K562 (cell line): ENCODE results near the gene LPCAT2. TPM values are rescaled to one million over a fixed set of nuclear protein-coding genes. Genes with fewer than 3 reads are reported as not detected.

Source experiments
- ATAC-seq: fragments of 200-7000 bp; cut with Tn5 transposase; 3 replicates; pipeline ENCODE4 v1.9.1; 2020; ENCODE audit warnings: moderate library complexity
- BruUV-seq: library from RNA; stranded (reverse); fragments of 400-500 nt; replicated peaks from 2 replicates; lab custom pipeline; 2021; lab: Mats Ljungman, UMichigan
- CTCF ChIA-PET: fragments of 300-600 bp; formaldehyde crosslinking; extraction: SDS; loops from one replicate; lab custom pipeline; 2021; ENCODE audit warnings: low intra/inter-chr PET ratio; lab: Yijun Ruan, JAX
- POLR2A ChIA-PET: fragments of 300-600, 350-650 bp; sonication (Branson Sonifier 250); formaldehyde crosslinking; extraction: SDS; loops from one replicate; lab custom pipeline; 2021; ENCODE audit warnings: antibody characterized with exemption, inconsistent platforms; lab: Yijun Ruan, JAX
- DNase-seq, 4 experiments: peaks; one replicate each; pipeline versions ENCODE4 v3.0.0 to v3.0.0-alpha.2; 2011 to 2018; ENCODE audit warnings: low spot score in 3 of 4, mixed read lengths in 3 of 4; ENCODE audit errors: extremely low read depth in 1 of 4
- FAIRE-seq: peaks from 2 replicates; lab custom pipeline; 2011; peaks lifted over from hg19 to GRCh38; lab: Jason Lieb, UNC
- H2AFZ ChIP-seq: 2 replicates; pipeline ENCODE4 v1.6.0; 2011; ENCODE audit warnings: low read depth, low read length, control low read depth, inconsistent platforms
- H3K27ac ChIP-seq: fragments of 200-600 bp; 3 replicates; pipeline ENCODE4 v1.8.0; 2011; ENCODE audit warnings: low read depth, mild to moderate bottlenecking, control low read depth, inconsistent platforms, low read length, moderate library complexity, mixed read lengths; ENCODE audit errors: extremely low read depth
- H3K27me3 ChIP-seq, 2 experiments: fragments of 300-600 bp in 1 of 2; 2 replicates in 1 of 2; 3 replicates in 1 of 2; pipeline versions ENCODE4 v1.6.0 to v1.8.0; 2011; ENCODE audit warnings: inconsistent platforms in 2 of 2, low read length in 2 of 2, mild to moderate bottlenecking in 1 of 2, mixed read lengths in 1 of 2, moderate library complexity in 1 of 2; ENCODE audit not compliant: control insufficient read depth in 2 of 2, insufficient read depth in 2 of 2
- H3K36me3 ChIP-seq: fragments of 300-600 bp; 3 replicates; pipeline ENCODE4 v1.8.0; 2011; ENCODE audit warnings: mild to moderate bottlenecking, low read length, inconsistent platforms; ENCODE audit not compliant: control insufficient read depth, insufficient read depth
- H3K4me1 ChIP-seq, 2 experiments: fragments of 200-600 bp in 1 of 2; replicated peaks in 1 of 2; 2 replicates in 1 of 2; 3 replicates in 1 of 2; pipeline versions ENCODE4 v1.5.1 to v1.8.0; 2011; ENCODE audit warnings: inconsistent platforms in 2 of 2, low read length in 2 of 2, mild to moderate bottlenecking in 1 of 2, mixed read lengths in 1 of 2, moderate library complexity in 1 of 2; ENCODE audit not compliant: control insufficient read depth in 2 of 2, insufficient read depth in 2 of 2
- H3K4me2 ChIP-seq: 2 replicates; pipeline ENCODE4 v1.6.1; 2011; ENCODE audit warnings: low read length, control low read depth, inconsistent platforms, mixed read lengths; ENCODE audit not compliant: insufficient read depth
- H3K4me3 ChIP-seq: fragments of 200-600 bp; sonication (generic), shearing (Covaris generic); 2 replicates; pipeline ENCODE4 v1.5.1; 2016; ENCODE audit warnings: control low read depth, inconsistent platforms
- H3K79me2 ChIP-seq: fragments of 200-600 bp; 3 replicates; pipeline ENCODE4 v1.8.0; 2011; ENCODE audit warnings: low read length, inconsistent platforms; ENCODE audit not compliant: control insufficient read depth, insufficient read depth
- H3K9ac ChIP-seq, 2 experiments: 2 replicates each; pipeline versions ENCODE4 v1.6.0 to v1.6.1; 2011; ENCODE audit warnings: low read depth in 2 of 2, low read length in 2 of 2, control low read depth in 1 of 2, inconsistent platforms in 1 of 2, mild to moderate bottlenecking in 1 of 2, mixed read lengths in 1 of 2; ENCODE audit not compliant: insufficient read depth in 1 of 2
- H3K9me1 ChIP-seq: one replicate; pipeline ENCODE4 v1.6.0; 2011; ENCODE audit warnings: inconsistent platforms, mild to moderate bottlenecking, low read length, moderate library complexity; ENCODE audit not compliant: control insufficient read depth, insufficient read depth
- H3K9me3 ChIP-seq: replicated peaks from 2 replicates; pipeline ENCODE4 v1.5.1; 2011; ENCODE audit warnings: low read depth, low read length, inconsistent platforms; ENCODE audit not compliant: control insufficient read depth, insufficient read depth
- H4K20me1 ChIP-seq: replicated peaks from 2 replicates; pipeline ENCODE4 v1.6.1; 2011; ENCODE audit warnings: low read length, inconsistent platforms, mixed read lengths; ENCODE audit not compliant: control insufficient read depth, insufficient read depth
- CCNT2 ChIP-seq: IDR thresholded peaks from 2 replicates; pipeline ENCODE4 v1.6.1; 2011; ENCODE audit warnings: borderline replicate concordance, low read depth, mild to moderate bottlenecking, moderate library complexity, mixed read lengths, low read length; ENCODE audit not compliant: insufficient read length; ENCODE audit errors: extremely low read depth
- NEUROD1 ChIP-seq: fragments of 150-350 bp; IDR thresholded peaks from 2 replicates; pipeline ENCODE4 v1.6.1; 2014; ENCODE audit warnings: borderline replicate concordance, low read length, low read depth; ENCODE audit not compliant: partially characterized antibody
- POLR2A ChIP-seq: fragments of 450-650 bp; conservative IDR thresholded peaks from 2 replicates; pipeline ENCODE4 v1.6.1; 2016
- RBM25 ChIP-seq: fragments of 200-400 bp; formaldehyde crosslinking; IDR thresholded peaks from 2 replicates; pipeline ENCODE4 v1.6.1; 2018; ENCODE audit warnings: low read length, low read depth, moderate library complexity; ENCODE audit not compliant: severe bottlenecking
- SMARCA4 ChIP-seq: fragments of 450-650 bp; IDR thresholded peaks from 2 replicates; pipeline ENCODE4 v1.6.1; 2016
- TRIM28 ChIP-seq: fragments of 450-650 bp; IDR thresholded peaks from 2 replicates; pipeline ENCODE4 v1.6.1; 2017
- U2AF1 ChIP-seq: fragments of 200-400 bp; formaldehyde crosslinking; optimal IDR thresholded peaks from 2 replicates; pipeline ENCODE3; 2017; ENCODE audit warnings: mild to moderate bottlenecking, low read depth, low read length, moderate library complexity
- XRCC4 ChIP-seq: IDR thresholded peaks from one replicate; pipeline ENCODE4 v1.6.1; 2011; ENCODE audit not compliant: insufficient read depth, insufficient read length; ENCODE audit errors: extremely low read depth
- WGBS: fragments of 100-300 bp; shearing (Covaris generic); methylation state at CpG from one replicate; pipeline ENCODE4 v1.1.6; 2016; ENCODE audit warnings: low coverage, mixed read lengths; ENCODE audit not compliant: insufficient coverage; ENCODE audit errors: missing lambda C conversion rate; 5-methylcytosine and 5-hydroxymethylcytosine counted together
- in situ Hi-C: fragments of 300-500 bp; cut with MboI; formaldehyde crosslinking; loops from 4 replicates; pipeline ENCODE4 v1.15.0; 2018; ENCODE audit warnings: inconsistent platforms, mixed read lengths
- intact Hi-C: fragments of 100-400 bp; cut with micrococcal nuclease; formaldehyde crosslinking; loops from 2 replicates; pipeline ENCODE4 v1.14.2; 2022
- polyA plus RNA-seq, 8 experiments: library from polyadenylated mRNA; depleted of rRNA in 4 of 8; stranded (reverse) in 5 of 8; unstranded in 3 of 8; fragments of >200 nt; fragmentation: Nextera tagmentation in 2 of 8; fragmentation: Illumina TruSeq in 1 of 8; extraction: Ambion mirVana in 2 of 8; extraction: Trizol in 1 of 8; gene quantifications; 2 replicates each; pipeline versions ENCODE4 v1.2.1 to v1.2.3, GENCODE V29; 2011 to 2014; ENCODE audit warnings: inconsistent platforms in 1 of 8, missing spikeins in 1 of 8
- total RNA-seq, 7 experiments: library from RNA; depleted of rRNA in 6 of 7; stranded (reverse); fragments of >200 nt in 6 of 7; fragmentation: Illumina TruSeq in 2 of 7; extraction: Trizol in 2 of 7; gene quantifications; 2 replicates each; pipeline versions ENCODE4 v1.2.1 to v1.2.3, GENCODE V29; 2011 to 2021; ENCODE audit warnings: low replicate concordance in 1 of 7
- TF ChIP-seq, protein P1 (sequence below): fragments of 250-450 bp; sonication (Bioruptor Pico); IDR thresholded peaks from 2 replicates; pipeline ENCODE4 v1.4.0; 2020

The LPCAT2 gene
- total and polyA plus RNA-seq, 9 of the 15 experiments (the other 6 are each of a cell fraction or from before 2014, with no cell fraction given): 2.9 to 15.0 (median 7.3) TPM

DNA sequence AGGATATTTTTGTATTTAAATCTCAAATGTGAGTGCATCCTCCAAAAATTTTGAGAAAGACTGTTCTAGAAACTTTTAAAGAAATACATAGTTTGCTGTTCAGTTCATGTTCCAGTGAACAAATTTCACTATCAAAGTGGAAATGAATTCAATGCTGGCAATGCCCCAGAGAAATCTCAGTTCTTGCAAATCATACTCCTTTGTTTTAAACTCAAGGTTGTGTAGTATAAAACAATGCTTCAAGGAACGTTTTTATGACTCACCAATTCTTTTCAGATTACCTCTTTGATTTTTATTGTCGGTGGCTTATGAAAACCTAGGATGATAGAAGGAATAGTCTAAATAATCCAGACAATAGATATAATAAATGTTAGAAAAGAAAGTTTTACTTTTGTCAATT is 17.6 kb downstream of the LPCAT2 start:
- no peak for FAIRE-seq
- no peak overlapping the region for H3K4me3 ChIP-seq
- no peaks in the 10 kb centered on the region for H4K20me1 ChIP-seq
- H3K4me2 ChIP-seq: no peak overlapping the region
- no peak for DNase-seq
- H3K4me1 ChIP-seq: no peaks in the 10 kb centered on the region
- 0% methylated on average over 2 of the region's 2 CpGs for WGBS
- H3K9me1 ChIP-seq: no peaks in the 10 kb centered on the region
- H2AFZ ChIP-seq: no peak overlapping the region
- TF ChIP-seq, protein P1, sequence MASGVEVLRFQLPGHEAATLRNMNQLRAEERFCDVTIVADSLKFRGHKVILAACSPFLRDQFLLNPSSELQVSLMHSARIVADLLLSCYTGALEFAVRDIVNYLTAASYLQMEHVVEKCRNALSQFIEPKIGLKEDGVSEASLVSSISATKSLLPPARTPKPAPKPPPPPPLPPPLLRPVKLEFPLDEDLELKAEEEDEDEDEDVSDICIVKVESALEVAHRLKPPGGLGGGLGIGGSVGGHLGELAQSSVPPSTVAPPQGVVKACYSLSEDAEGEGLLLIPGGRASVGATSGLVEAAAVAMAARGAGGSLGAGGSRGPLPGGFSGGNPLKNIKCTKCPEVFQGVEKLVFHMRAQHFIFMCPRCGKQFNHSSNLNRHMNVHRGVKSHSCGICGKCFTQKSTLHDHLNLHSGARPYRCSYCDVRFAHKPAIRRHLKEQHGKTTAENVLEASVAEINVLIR (CRISPR knock-in tag): no peak
- no peak for TF ChIP-seq SMARCA4
- no peak for TF ChIP-seq NEUROD1
- TF ChIP-seq XRCC4: no peak
- no peak for TF ChIP-seq TRIM28
- no peak for TF ChIP-seq POLR2A
- no peak for ATAC-seq
- POLR2A ChIA-PET: no interaction called here
- no peak overlapping the region for H3K27ac ChIP-seq
- no peaks in the 10 kb centered on the region for H3K36me3 ChIP-seq
- H3K9ac ChIP-seq: no peak overlapping the region
- CTCF ChIA-PET: no interaction called here
- intact Hi-C loops: no loop called here
- no peaks in the 10 kb centered on the region for H3K9me3 ChIP-seq
- no TSS peak for BruUV-seq
- in situ Hi-C loops: no loop called here
- H3K27me3 ChIP-seq: no peaks in the 10 kb centered on the region
- H3K79me2 ChIP-seq: no peaks in the 10 kb centered on the region

DNA sequence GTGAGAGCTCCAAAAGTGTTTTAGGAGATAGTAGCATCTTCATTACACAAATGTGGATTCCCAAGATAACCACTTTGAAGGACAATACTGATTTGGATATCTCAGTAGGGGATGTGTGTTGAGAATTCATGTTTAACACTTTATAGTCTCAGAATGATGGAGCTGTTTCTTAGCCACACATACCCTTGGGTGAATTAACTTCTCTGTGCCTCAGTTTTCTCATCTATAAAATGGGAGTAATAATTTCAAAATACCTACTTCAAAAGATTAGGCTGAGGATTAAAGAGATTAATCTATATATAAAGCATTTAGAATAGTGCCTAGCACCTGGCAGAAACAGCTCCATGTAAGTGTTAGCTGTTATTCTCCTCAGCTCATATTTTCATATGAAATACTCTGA is 19.0 kb downstream of the LPCAT2 start:
- no peak for DNase-seq

More for the DNA sequence above, 19.0 kb downstream of the LPCAT2 start:
- Histone ChIP-seq H2AFZ (no peak overlapping the region), H3K4me3 (no peak overlapping the region), H3K4me1 (no peaks in the 10 kb centered on the region), H3K9ac (no peak overlapping the region), H3K9me1 (no peaks in the 10 kb centered on the region), H4K20me1 (no peaks in the 10 kb centered on the region), H3K4me2 (no peak overlapping the region), H3K9me3 (no peaks in the 10 kb centered on the region), H3K79me2 (no peaks in the 10 kb centered on the region), H3K36me3 (no peaks in the 10 kb centered on the region), H3K27ac (no peak overlapping the region), H3K27me3 (no peaks in the 10 kb centered on the region)
- FAIRE-seq: no peak
- intact Hi-C loops: no loop called here
- POLR2A ChIA-PET: interaction anchor here (0.8 kb wide), 1 partner anchor 13 kb away, joined by 4 read pairs; no protein-coding TSS in a partner anchor
- no peak for ATAC-seq
- TF ChIP-seq CCNT2: no peak
- no peak for TF ChIP-seq U2AF1
- peak; percentile 88 for TF ChIP-seq RBM25
- no TSS peak for BruUV-seq
- in situ Hi-C loops: no loop called here
- CTCF ChIA-PET: no interaction called here
